ENCODE measurements around the gene APOBEC4. TPM values are rescaled to one million over a fixed set of nuclear protein-coding genes. Genes with fewer than 3 reads are reported as not detected.

APOBEC4 gene
- polyA plus RNA-seq, 1 donor from 2014 or later: not detected

- H3K4me3 ChIP-seq (ENCODE audit: low read length): no peak overlapping the region
- no peaks in the 10 kb centered on the region for H4K20me1 ChIP-seq (ENCODE audit: insufficient read depth)
- H3K27ac ChIP-seq (ENCODE audit: low read length): no peak overlapping the region
- no peaks in the 10 kb centered on the region for H3K9me2 ChIP-seq (ENCODE audit: insufficient read depth, low read length)
- no peaks in the 10 kb centered on the region for H3K9me3 ChIP-seq (ENCODE audit: low read length)
- no peak overlapping the region for H3K9ac ChIP-seq (ENCODE audit: low read length)
- no peaks in the 10 kb centered on the region for H3K27me3 ChIP-seq (ENCODE audit: insufficient read depth, low read depth, low read length)
- no peaks in the 10 kb centered on the region for H3F3A ChIP-seq (ENCODE audit: insufficient read depth, low read length, poor library complexity, severe bottlenecking)
- TF ChIP-seq REST (IDR thresholded peaks at IDR 0.05; ENCODE audit: borderline replicate concordance): no peak
- no peak for TF ChIP-seq TAF1 (IDR thresholded peaks at IDR 0.05; ENCODE audit: low read depth)
- no peak for TF ChIP-seq POLR2AphosphoS5 (IDR thresholded peaks at IDR 0.05)
- TF ChIP-seq SMC3 (conservative IDR thresholded peaks at IDR 0.05; ENCODE audit: poor library complexity): no peak
- no peak for TF ChIP-seq RAD21 (conservative IDR thresholded peaks at IDR 0.05)
- no peak for TF ChIP-seq CTCF (IDR thresholded peaks at IDR 0.05; ENCODE audit: poor library complexity, severe bottlenecking)
- no peak for TF ChIP-seq EP300 (conservative IDR thresholded peaks at IDR 0.05; ENCODE audit: poor library complexity, severe bottlenecking)
- TF ChIP-seq EZH2 (IDR thresholded peaks at IDR 0.05; ENCODE audit: borderline replicate concordance, insufficient read depth, low read length, poor library complexity, severe bottlenecking): no peak
- TF ChIP-seq MXI1 (conservative IDR thresholded peaks at IDR 0.05; ENCODE audit: poor library complexity, severe bottlenecking): no peak
- no peak overlapping the region for H3K4me2 ChIP-seq (ENCODE audit: low read length)
- H3K79me2 ChIP-seq (replicated peaks; ENCODE audit: insufficient read depth, low read length): no peaks in the 10 kb centered on the region
- H2AFZ ChIP-seq (ENCODE audit: low read depth, low read length): no peak overlapping the region
- no peaks in the 10 kb centered on the region for H3K36me3 ChIP-seq (ENCODE audit: insufficient read depth, low read length)
Observed at GRCh38 chr1:183602510-183602909, 50.6 kb downstream of the APOBEC4 start.

GRCh38 chr1:183600634-183601033 is 52.5 kb downstream of the APOBEC4 start:
- no peak overlapping the region for H3K4me2 ChIP-seq (ENCODE audit: low read length)
- no peak overlapping the region for H3K9ac ChIP-seq (ENCODE audit: low read length)
- no peaks in the 10 kb centered on the region for H3K36me3 ChIP-seq (ENCODE audit: insufficient read depth, low read length)
- no peaks in the 10 kb centered on the region for H3K9me2 ChIP-seq (ENCODE audit: insufficient read depth, low read length)
- no peak for TF ChIP-seq CTCF (IDR thresholded peaks at IDR 0.05; ENCODE audit: poor library complexity, severe bottlenecking)
- no peak for TF ChIP-seq TAF1 (IDR thresholded peaks at IDR 0.05; ENCODE audit: low read depth)
- no peak for TF ChIP-seq EP300 (conservative IDR thresholded peaks at IDR 0.05; ENCODE audit: poor library complexity, severe bottlenecking)
- TF ChIP-seq EZH2 (IDR thresholded peaks at IDR 0.05; ENCODE audit: borderline replicate concordance, insufficient read depth, low read length, poor library complexity, severe bottlenecking): no peak
- TF ChIP-seq MXI1 (conservative IDR thresholded peaks at IDR 0.05; ENCODE audit: poor library complexity, severe bottlenecking): no peak
- no peak for TF ChIP-seq POLR2AphosphoS5 (IDR thresholded peaks at IDR 0.05)
- no peak for TF ChIP-seq SMC3 (conservative IDR thresholded peaks at IDR 0.05; ENCODE audit: poor library complexity)
- no peak for TF ChIP-seq RAD21 (conservative IDR thresholded peaks at IDR 0.05)
- TF ChIP-seq REST (IDR thresholded peaks at IDR 0.05; ENCODE audit: borderline replicate concordance): no peak
- H2AFZ ChIP-seq (ENCODE audit: low read depth, low read length): no peak overlapping the region
- H3K79me2 ChIP-seq (replicated peaks; ENCODE audit: insufficient read depth, low read length): no peaks in the 10 kb centered on the region
- H3F3A ChIP-seq (ENCODE audit: insufficient read depth, low read length, poor library complexity, severe bottlenecking): no peaks in the 10 kb centered on the region
- H3K27me3 ChIP-seq (ENCODE audit: insufficient read depth, low read depth, low read length): no peaks in the 10 kb centered on the region
- no peak overlapping the region for H3K4me3 ChIP-seq (ENCODE audit: low read length)
- H3K9me3 ChIP-seq (ENCODE audit: low read length): no peaks in the 10 kb centered on the region
- no peak overlapping the region for H3K27ac ChIP-seq (ENCODE audit: low read length)
- H4K20me1 ChIP-seq (ENCODE audit: insufficient read depth): no peaks in the 10 kb centered on the region

Data from neural cell (in vitro differentiated cells).